Left kidney (tissue), 2 donors: Measurements from ENCODE around the gene HTT. TPM values are rescaled to one million over a fixed set of nuclear protein-coding genes. Genes with fewer than 3 reads are reported as not detected.
A peak's percentile ranks its signal among the peaks of the same experiment; 100 is the strongest.
"Not testable (repeated sequence)": the region's sequence is repeated elsewhere in the genome, so short reads cannot be mapped to it uniquely, and the experiment has no call there.

Experiments
- DNase-seq: peaks from one replicate; pipeline ENCODE4 v3.0.0-alpha.2; 2013
- polyA plus RNA-seq: library from polyadenylated mRNA; unstranded; fragments of 120-200 nt; gene quantifications from one replicate; pipeline ENCODE4 v1.2.1, GENCODE V29; 2013; ENCODE audit not compliant: insufficient read length

Gene HTT
- polyA plus RNA-seq, 1 donor, result 36.6 TPM

- DNase-seq, result no peak
Observed at GRCh38 chr4:3082925-3083515, 8.5 kb downstream of the HTT start.

- no peak for DNase-seq
Observed at GRCh38 chr4:3083732-3084131, 9.3 kb downstream of the HTT start.

GRCh38 chr4:3085948-3086670, 11.6 kb downstream of the HTT start:
- no peak for DNase-seq

GRCh38 chr4:3087115-3087797, 12.8 kb downstream of the HTT start:
- DNase-seq, result no peak

GRCh38 chr4:3091464-3091863, 17.0 kb downstream of the HTT start:
- DNase-seq, result no peak

- not testable (repeated sequence) for DNase-seq
Observed at GRCh38 chr4:3094701-3095100, 20.2 kb downstream of the HTT start.

GRCh38 chr4:3096202-3096601, 21.7 kb downstream of the HTT start:
- no peak for DNase-seq

- no peak for DNase-seq
Observed at GRCh38 chr4:3098346-3098745, 23.9 kb downstream of the HTT start.

- DNase-seq, result peak; percentile 73
Observed at GRCh38 chr4:3106339-3107186, 32.1 kb downstream of the HTT start.

GRCh38 chr4:3107271-3107670, 32.8 kb downstream of the HTT start:
- no peak for DNase-seq

GRCh38 chr4:3107691-3108121, 33.2 kb downstream of the HTT start:
- no peak for DNase-seq

GRCh38 chr4:3108211-3108610, 33.7 kb downstream of the HTT start:
- no peak for DNase-seq

GRCh38 chr4:3111461-3111860, 37.0 kb downstream of the HTT start:
- DNase-seq, result no peak

- DNase-seq, result no peak
Observed at GRCh38 chr4:3112201-3112600, 37.7 kb downstream of the HTT start.

GRCh38 chr4:3112609-3113469, 38.4 kb downstream of the HTT start:
- no peak for DNase-seq

- DNase-seq, result no peak
Observed at GRCh38 chr4:3114377-3114776, 39.9 kb downstream of the HTT start.

- DNase-seq, result no peak
Observed at GRCh38 chr4:3115637-3116270, 41.3 kb downstream of the HTT start.

- DNase-seq, result no peak
Observed at GRCh38 chr4:3116955-3117354, 42.5 kb downstream of the HTT start.

- no peak for DNase-seq
Observed at GRCh38 chr4:3118312-3118711, 43.8 kb downstream of the HTT start.

- DNase-seq, result no peak
Observed at GRCh38 chr4:3119464-3119863, 45.0 kb downstream of the HTT start.

- no peak for DNase-seq
Observed at GRCh38 chr4:3121110-3121509, 46.6 kb downstream of the HTT start.
